Stimulated activated CD8-positive, alpha-beta memory T cell treated with anti-CD3 and anti-CD28 coated beads, Interleukin-15, amount 100 ng/mL, for 48 hours (primary cell): ENCODE data around the gene SOX9.

Experiments used
- DNase-seq, 2 donors: peaks; one replicate each; pipeline ENCODE4 v3.0.0-alpha.2; 2020; ENCODE audit warnings: low read depth in 2 of 2

SOX9 gene

DNA sequence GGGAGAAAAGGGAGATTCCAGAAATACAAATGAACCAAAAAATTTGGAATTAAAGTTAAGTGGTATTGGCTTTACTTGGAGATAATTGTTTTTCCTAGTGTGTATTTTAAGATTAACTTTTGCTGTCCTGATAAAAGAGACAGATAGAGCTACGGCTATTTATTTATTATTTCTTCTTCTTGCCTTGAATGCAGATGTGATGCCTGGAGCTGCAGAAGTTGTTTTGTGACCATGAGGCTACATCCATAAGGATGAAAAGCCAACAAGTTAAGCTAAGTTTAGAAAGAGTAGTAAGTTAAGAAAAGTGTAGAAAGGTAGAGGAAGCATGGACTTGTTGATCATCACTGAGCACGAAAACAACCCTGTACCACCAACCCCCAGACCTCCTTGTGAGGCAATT lies 41.7 kb downstream of the SOX9 start:
- no peak for DNase-seq

DNA sequence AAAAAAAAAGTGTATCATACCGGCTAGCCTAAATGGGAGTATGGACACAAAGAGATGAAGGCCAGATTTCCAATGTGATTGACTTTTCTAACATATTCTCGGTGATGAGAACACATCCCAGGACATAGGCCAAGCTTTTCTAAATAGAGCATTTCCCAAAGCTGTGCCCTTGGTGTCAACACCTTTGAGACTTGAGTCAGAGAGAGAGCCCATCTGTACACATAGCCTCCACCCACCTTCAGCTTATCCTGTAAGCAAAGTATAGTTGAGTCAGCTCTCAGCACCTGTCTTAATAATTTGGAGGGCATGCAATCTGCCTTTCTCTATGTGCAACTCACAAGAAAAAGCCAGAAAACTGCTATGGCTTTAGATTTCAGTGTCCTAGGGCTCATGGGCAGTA lies 42.7 kb downstream of the SOX9 start:
- no peak for DNase-seq

GRCh38 chr17:72164158-72164739 lies 43.4 kb downstream of the SOX9 start:
- DNase-seq, result no peak

GRCh38 chr17:72165192-72165866 lies 44.5 kb downstream of the SOX9 start:
- no peak for DNase-seq

- no peak for DNase-seq
These were observed 45.1 kb downstream of the SOX9 start for GRCh38 chr17:72165867-72166439.

GRCh38 chr17:72167593-72167992 lies 46.8 kb downstream of the SOX9 start:
- no peak for DNase-seq

GRCh38 chr17:72169823-72170222 lies 49.0 kb downstream of the SOX9 start:
- no peak for DNase-seq

DNA sequence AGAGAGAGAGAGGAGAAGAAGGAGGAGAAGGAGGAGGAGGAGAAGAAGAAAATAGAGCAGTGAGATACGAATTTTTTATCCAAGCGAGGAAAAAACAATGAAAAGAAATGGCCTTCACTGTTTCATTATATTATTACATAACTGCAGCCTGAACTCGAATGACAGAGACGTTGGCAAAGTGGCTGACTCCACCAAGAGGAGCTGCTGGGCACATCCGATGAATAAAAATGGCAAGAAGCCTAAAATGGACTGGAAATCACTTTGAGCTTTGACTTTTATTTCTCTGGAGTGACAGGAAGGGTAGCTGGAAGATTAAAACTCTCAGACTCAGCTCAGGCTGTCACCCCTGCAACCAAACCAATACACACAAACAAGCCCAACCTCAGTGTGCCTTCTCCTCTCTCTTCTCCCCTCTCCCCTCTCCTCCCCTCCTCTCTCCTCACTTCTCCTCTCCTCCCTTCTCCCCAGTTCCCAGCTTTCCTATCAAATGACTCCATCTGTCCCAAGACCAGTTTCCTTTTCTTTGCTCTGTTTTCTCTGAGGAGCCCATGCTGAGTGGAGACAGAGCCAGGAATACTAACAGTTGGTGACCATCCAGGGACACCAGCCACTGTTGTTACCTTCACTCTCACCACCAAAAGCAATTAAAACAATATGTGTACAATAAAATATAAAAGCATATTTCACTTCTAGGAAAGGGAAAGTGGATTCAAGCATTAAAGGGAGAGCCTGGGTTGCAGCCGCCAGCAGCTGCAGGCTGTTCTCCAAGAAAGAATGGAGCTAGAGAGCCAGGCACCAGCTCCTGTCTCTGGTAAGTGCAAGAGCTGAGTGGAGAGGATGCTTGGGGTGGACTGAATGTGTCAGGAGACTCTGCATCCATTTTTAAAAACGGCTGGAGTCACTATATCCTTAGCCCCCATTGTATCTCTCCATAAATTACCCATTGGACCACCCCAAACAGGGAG lies 51.2 kb downstream of the SOX9 start:
- DNase-seq, result no peak

- no peak for DNase-seq
These were observed 52.8 kb downstream of the SOX9 start for GRCh38 chr17:72173499-72174116.

- DNase-seq, result no peak
These were observed 54.4 kb downstream of the SOX9 start for GRCh38 chr17:72175263-72175662.
